SKM-1 treated with dmso at 0.1 percent for 144 hours (cell line): ENCODE measurements around the gene TSPAN33.
"Not testable (repeated sequence)": the region's sequence is repeated elsewhere in the genome, so short reads cannot be mapped to it uniquely, and the experiment has no call there.

ENCODE experiments used
- DNase-seq: peaks from one replicate; lab custom pipeline; 2025; ENCODE audit not compliant: unreplicated experiment; lab: John Stamatoyannopoulos, UW

Gene TSPAN33, protein sequence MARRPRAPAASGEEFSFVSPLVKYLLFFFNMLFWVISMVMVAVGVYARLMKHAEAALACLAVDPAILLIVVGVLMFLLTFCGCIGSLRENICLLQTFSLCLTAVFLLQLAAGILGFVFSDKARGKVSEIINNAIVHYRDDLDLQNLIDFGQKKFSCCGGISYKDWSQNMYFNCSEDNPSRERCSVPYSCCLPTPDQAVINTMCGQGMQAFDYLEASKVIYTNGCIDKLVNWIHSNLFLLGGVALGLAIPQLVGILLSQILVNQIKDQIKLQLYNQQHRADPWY

DNA sequence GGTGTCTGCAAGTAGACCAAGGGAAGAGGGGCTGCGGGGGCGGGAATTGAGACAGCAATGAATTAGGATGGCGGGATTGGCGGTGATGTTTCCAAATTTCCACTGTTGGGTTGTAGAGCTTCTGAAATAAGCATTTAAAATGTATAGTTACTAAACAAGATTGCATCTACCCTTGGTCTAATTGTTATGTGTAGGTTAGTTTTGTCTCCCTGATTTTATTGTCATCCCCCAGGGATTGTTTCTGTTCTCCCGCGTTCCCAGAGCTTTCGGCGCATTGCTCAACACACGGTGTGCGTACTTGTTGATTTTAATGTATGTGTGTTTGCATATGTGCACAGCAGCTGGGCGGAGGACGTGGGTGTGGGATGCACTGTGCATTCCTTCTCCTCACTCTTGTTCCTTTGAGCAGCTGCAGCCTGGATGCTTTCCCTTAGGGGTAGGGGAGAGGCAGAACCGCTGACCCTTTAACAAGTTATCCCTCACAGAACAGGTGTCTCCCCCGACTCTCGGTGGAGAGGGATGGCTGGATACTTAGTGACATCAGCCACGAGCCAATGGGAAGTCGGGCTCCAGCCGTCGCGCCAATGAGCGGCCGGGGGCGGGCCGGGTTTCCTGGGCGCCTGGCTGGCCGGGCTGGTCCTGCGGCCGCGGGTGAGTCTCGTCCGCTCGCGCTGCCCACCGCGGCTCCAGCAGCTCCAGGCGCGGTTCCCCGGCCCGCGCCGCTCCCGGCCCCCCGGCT lies at the start of gene TSPAN33:
TSPAN33 (plus strand) TSS at position 613 of the 739 bp plus-strand sequence. CDS start 274 bp downstream, outside the sequence.
- DNase-seq: no peak

DNA sequence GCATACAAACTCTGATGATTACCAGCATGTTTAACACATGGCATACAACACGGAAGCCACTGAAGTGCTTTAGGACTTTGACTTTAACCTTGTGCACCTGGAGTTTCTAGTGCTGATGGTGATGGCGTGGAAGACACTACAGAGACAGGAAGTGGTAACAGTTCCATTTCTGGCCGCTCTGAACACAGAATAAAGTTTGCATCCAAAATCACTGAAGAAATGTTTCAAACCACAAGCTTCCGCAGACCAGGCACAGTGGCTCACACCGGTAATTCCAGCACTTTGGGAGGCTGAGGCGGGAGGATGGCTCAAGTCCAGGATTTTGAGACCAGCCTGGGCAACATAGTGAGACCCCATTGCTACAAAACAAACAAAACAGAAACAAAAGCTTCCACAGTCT lies 49.2 kb upstream of the TSPAN33 start:
- DNase-seq: no peak

DNA sequence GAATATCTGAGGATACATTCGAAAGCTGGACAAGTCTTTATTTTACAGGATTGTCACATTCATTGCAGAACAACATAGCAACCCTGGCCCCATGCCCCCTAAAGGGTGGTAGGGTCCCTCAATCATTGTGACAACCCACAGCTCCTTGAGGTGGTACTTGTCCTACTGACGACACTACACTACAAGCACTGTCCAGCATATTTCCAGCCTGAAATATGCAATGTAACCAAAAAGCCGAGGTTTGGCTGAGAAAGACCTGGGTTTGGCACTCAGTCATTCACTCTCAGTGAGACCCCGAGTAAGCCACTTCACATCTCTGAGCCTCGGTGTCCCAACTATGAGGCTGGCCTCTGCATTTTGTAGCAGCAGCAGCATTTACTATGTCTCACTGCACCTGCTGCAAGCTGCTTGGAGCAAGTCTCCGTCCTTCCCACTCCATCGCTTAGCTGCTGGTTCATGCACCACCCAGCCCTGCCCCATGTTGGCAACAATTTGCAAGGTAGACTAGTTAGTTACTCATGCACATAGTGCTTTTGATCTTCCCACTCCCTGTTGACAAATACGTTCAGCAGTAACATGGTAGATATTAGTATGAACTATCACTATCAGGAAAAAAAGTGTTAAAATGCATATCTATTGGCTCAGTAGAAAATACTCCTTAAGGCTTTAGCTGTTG lies 46.0 kb upstream of the TSPAN33 start:
- no peak for DNase-seq

DNA sequence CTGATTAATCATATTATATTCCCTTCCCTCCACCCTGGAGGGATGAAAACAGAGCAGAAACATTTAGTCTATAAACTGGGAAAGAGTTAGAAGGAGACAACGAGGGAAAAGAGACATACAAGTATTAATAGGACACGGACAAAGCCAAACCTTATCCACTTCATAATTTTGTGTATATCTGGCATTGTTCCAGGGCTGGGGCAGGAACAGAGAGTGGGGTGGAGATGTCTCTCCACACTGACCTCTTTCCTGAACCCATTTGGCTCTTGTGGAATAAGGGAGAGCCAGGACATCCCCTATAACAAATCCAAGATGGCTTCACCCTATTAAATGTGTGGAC lies 43.7 kb upstream of the TSPAN33 start:
- DNase-seq: no peak

DNA sequence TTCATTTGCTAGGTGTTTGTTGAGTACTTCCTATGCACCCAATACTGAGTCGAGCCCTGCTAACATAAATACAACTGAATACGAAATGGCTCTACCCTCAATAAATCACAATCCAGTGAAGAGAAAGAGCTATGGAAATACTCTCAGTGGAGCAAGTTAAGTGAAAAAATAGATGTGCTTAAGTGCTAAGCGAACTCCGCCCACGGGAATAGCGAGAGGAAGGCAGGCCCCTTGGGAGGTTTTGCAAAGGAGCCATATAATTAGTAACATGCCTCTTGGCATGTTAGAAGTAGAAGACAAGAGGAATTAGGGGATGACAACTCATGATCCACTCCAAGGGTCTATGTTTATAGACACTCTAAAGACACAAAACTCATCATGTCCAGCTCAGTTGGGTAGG lies 42.8 kb upstream of the TSPAN33 start:
- DNase-seq: no peak

DNA sequence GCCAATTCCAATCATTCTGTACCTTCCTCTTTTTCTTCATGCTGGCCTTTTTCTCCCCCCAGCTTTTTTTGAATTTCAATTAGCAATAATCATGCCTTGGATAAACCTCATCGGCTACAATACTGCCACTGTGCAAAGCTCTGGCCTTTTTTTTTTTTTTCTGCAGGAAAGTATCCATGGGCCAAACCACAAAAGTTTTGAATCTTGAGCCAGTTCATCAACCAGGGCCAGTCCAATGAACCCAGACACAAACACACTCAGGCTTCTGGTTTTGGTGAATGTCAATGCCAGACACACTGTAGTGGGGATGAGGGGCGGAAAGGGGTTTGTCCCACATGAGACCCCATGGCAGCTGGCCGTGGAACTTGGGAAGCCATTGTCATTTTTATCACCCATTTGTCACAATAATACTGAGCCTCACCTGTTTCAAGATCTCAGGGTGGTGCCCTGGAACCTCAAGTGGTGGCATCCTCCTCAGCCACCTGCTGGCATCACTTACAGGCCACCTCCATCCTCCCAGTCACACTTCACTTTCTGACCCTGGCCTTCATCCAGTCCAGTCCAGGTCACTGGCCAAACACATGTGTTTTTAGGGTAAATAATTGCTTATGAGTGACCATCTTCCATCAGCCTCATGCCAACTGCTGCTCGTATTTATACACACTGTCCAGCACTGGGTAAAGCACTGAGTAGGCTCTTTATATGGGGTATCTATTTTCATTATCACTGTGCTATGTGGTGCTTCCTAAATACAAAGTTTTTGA lies 40.8 kb upstream of the TSPAN33 start:
- DNase-seq: no peak

DNA sequence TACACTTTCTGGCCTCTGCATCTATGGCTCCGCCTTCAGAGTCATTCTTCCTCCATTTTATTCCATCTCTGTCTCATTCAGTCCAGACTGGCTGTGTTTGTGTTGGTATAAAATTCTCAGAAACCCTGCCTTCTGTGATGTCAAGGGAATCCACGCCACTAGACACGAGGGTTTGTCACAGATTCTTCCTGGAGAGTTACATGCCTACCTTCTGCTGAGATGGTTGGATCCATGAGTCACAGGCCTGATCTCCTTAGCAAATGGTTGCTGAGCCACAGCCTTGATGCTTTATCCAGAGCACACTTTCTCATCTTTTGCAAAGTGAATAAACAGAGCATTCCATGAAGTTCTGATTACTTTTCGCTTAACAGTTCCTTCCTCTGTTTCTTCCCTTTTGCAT lies 35.9 kb upstream of the TSPAN33 start:
- no peak for DNase-seq

DNA sequence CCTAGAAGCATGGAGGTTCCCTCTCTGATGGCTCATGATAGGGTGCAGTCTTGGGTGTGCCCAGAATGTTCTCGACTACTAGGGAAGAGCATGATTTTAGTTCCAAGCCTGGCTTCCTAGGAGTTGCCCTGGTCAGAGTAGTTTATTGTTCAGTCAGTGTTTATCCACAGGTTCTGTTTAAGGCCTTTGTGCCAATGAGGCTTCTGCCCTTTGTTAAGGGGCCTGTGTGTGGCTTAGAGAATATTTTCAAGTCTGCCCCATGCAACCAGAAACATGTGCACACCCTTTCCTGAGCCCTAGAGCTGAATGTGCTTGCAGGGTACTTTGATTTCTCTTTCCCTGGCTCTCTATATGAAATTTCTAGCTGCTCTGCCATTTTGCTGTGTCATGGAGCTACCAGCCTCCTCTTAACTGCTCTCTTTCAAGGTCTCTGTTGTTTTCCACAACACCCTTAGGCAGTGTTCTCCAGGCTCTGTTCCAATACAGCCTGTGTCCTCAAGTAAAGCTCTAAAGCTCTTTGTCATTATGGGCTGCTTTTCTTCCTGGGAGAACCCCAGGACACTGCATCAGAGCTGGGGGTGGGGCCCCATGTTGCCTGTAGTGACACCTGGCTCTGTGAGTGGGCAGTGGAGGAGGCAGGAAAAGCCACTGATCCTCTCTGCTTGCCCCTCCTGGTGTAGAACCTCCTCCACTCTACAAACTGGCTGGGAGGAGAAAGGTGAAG lies 34.1 kb upstream of the TSPAN33 start:
- no peak for DNase-seq

DNA sequence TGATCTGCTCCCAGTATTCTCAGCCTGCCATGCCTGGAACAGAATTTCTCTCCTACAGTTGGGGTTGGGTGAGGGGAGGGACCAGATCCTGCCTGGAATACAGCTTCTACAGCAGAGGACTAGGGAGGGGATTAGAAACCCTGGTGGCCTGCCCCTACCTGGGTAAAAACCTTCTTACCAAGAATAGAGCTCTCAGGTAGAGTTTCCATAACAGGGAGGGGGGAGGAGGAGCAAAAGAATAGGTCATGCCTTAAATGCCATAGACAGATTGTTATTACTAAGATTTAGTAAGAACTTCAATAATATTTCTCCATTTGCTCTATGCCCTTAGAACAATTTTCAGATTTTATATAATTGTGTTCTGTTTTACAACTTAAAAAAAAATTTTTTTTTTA lies 33.5 kb upstream of the TSPAN33 start:
- no peak for DNase-seq

DNA sequence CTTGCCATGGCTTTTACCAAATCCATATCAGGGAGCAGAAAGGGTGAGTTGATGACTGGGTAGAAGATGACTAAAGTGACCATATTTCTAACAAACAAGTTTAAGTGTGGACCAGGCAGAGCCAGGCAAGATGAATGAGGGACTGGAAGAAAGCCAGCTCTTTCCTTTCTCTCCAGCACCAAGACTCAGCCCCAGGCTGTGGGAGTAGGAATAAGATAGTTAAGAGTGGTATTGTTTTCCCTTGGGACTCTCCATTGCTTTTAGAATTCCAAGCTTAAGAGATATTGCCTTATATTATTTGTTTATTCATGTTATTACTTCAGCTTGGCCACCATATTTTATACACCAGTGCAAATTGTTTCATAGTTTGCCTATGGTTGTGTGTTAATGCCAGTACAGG lies 28.8 kb upstream of the TSPAN33 start:
- DNase-seq: no peak

DNA sequence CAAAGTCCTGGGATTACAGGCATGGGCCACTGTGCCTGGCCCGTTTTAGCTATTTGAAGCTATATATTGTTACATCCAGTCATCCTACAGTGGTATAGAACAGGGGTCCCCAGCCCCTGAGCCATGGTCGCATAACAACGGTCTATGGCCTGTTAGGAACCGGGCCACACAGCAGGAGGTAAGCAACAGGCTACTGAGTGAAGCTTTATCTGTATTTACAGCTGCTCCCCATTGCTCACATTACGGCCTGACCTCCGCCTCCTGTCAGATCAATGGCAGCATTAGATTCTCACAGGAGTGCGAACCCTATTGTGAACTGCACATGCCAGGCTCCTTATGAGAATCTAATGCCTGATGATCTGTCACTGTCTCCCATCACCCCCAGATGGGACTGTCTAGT lies 26.3 kb upstream of the TSPAN33 start:
- DNase-seq: no peak

DNA sequence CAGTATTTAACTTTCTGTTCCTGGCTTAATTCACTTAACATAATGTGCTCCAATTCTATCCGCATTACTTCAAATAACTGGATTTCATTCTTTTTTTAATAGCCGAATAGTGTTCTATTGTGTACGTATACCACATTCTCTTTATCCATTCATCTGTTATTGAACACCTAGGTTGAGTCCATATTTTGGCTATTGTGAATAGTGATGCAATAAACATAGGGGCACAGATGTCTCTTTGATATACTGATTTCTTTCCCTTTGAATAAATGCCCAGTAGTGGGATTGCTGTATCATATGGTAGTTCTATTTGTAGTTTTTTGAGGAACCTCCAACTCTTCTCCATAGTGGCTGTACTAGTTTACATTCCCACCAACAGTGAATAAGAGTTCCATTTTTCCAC lies 25.5 kb upstream of the TSPAN33 start:
- DNase-seq: no peak

DNA sequence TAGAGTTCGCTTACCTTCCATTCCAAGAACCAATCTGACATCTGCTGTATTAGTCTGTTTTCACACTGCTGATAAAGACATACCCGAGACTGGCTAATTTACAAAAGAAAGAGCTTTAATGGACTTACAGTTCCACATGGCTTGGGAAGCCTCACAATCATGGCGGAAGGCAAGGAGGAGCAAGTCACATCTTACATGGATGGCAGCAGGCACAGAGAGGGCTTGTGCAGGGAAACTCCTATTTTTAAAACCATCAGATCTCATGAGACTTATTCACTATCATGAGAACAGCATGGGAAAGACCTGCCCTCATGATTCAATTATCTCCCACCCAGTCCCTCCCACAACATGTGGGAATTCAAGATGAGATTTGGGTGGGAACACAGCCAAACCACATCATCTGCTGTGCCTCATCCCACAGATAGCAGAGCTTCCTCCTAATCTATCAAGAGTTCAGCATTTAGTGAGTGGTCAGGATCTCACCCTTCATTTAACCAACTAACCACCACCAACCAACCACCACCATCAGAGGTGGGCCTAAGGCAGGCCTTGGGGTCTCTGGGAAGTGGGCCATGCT lies 22.9 kb upstream of the TSPAN33 start:
- not testable (repeated sequence) for DNase-seq

DNA sequence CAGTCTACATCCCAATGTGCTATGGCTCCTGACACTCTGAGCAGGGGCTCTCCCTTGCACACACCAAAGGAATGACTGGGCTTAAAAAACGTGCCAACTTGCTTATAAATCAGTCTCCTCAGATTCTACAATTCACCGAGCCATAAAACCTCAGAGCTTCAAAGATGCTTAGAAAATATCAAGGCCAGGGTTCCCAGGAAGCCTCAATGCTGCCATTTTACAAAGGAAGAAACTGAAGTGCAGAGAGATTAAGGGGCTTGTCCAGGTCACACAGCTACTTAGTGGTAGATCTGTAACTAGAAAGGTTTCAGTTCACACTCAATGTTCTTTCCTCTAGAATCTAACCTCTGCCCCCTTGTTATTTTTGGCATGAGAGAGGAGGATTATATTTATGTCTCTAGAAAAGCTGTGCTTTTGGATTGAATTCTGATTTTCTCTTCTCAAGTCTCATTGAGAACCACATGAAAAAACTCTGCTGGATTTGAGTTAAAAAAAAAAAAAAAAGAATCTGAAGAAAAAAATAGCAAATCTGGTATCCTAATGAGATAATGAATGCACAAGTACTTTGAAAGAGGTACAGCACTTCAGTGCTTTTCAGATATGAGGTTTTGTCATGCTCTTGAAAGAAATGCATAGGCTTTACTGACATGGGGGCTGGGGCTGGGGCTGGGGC lies 22.3 kb upstream of the TSPAN33 start:
- no peak for DNase-seq

DNA sequence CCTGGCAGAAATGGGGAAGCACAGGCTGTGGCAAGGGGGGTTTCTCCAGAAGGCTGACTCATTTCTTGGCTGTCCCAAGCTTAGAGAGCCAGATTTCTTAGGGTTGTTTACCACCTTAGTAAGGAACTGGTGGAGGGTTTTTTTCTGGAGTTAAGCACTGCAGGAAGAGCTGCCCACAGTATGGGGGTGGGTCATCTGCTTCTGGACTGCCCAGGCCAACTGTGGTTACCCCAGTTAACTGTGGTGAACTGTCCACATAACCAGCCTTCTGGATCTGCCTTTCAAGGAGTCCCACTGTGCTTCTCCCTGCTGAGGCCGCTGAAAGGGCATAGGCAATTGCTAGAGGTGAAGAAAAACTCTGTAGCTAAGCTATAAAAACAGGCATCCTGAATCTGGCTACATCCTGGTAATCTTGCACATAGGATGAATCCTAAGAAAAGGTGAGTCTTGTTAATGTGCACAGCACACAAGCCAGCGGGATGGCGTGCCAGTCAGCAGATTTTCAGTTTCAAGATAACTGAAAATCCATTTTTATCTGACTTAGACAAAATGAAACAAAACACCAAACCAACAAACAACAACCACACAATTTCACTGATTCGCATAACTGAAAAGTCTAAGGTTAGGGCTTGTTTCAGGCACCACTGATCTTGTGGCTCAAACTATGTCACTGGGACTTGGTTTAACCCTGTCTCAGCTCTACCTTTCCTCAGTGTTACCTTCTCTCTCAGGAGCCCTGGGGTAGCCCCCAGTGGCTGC lies 21.6 kb upstream of the TSPAN33 start:
- DNase-seq: peak; percentile 34

DNA sequence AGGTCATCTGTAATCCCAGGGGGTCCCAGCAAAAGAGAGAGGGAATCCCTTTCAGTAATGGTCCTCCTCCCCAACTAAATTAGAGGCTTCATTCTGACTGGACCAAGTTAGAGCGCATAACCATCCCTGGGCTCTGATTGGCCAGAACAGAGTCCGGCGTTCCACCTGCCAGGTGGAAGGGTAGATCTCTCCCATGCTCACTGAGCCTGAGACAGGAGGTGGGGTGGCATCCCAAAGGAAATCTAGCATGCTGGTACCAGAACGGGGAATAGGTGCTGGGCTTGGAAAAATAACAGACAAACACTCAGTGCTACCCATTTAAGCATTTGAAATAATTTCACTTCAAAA lies 21.0 kb upstream of the TSPAN33 start:
- no peak for DNase-seq

DNA sequence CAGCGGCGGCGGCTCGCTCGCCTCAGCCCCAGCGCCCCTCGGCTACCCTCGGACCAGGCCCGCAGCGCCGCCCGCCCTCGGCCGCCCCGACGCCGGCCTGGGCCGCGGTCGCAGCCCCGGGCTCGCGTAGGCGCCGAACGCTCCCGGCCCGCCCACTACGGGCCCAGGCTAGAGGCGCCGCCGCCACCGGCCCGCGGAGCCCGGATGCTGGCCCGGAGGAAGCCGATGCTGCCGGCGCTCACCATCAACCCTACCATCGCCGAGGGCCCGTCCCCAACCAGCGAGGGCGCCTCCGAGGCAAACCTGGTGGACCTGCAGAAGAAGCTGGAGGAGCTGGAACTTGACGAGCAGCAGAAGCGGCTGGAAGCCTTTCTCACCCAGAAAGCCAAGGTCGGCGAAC lies 18.2 kb upstream of the TSPAN33 start:
- no peak for DNase-seq

DNA sequence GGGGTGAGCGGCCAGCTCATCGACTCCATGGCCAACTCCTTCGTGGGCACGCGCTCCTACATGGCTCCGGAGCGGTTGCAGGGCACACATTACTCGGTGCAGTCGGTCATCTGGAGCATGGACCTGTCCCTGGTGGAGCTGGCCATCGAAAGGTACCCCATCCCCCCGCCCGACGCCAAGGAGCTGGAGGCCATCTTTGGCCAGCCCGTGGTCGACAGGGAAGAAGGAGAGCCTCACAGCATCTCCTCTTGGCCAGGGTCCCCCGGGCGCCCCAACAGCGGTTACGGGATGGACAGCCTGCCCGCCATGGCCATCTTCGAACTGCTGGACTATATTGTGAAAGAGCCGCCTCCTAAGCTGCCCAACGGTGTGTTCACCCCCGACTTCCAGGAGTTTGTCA lies 17.4 kb upstream of the TSPAN33 start:
- DNase-seq: no peak

DNA sequence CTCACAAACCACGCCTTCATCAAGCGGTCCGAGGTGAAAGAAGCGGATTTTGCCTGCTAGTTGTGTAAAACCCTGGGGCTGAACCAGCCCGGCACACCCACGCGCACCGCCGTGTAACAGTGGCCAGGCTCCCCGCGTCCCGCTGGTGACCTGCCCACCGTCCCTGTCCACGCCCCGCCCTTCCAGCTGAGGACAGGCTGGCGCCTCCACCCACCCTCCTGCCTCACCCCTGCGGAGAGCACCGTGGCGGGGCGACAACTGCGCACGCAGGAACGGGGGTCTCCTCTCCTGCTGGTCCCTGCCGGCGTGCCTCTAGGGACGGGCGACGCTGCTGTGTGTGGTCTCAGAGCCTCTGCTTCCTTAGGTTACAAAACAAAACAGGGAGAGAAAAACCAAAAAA lies 16.9 kb upstream of the TSPAN33 start:
- no peak for DNase-seq
